ENCODE results near the gene DHDDS. TPM values are rescaled to one million over a fixed set of nuclear protein-coding genes. Genes with fewer than 3 reads are reported as not detected.

Gene DHDDS
- polyA plus RNA-seq, 1 donor from 2014 or later = 28.9 TPM

GRCh38 chr1:26450908-26451307, 18.8 kb downstream of the DHDDS start:
- Histone ChIP-seq H3K9me3 (ENCODE audit: low read length) (no peaks in the 10 kb centered on the region), H3K4me2 (ENCODE audit: low read length) (no peak overlapping the region), H3K36me3 (ENCODE audit: insufficient read depth, low read length) (no peaks in the 10 kb centered on the region), H3F3A (ENCODE audit: insufficient read depth, low read length, poor library complexity, severe bottlenecking) (no peaks in the 10 kb centered on the region), H3K9me2 (ENCODE audit: insufficient read depth, low read length) (no peaks in the 10 kb centered on the region), H4K20me1 (ENCODE audit: insufficient read depth) (no peaks in the 10 kb centered on the region), H3K27me3 (ENCODE audit: insufficient read depth, low read depth, low read length) (no peaks in the 10 kb centered on the region), H3K9ac (ENCODE audit: low read length) (no peak overlapping the region), H2AFZ (ENCODE audit: low read depth, low read length) (no peak overlapping the region), H3K79me2 (replicated peaks; ENCODE audit: insufficient read depth, low read length) (no peaks in the 10 kb centered on the region), H3K4me3 (ENCODE audit: low read length) (no peak overlapping the region), H3K27ac (ENCODE audit: low read length) (no peak overlapping the region)
- TF ChIP-seq REST (IDR thresholded peaks at IDR 0.05; ENCODE audit: borderline replicate concordance) (no peak), CTCF (IDR thresholded peaks at IDR 0.05; ENCODE audit: poor library complexity, severe bottlenecking) (no peak), RAD21 (conservative IDR thresholded peaks at IDR 0.05) (no peak), TAF1 (IDR thresholded peaks at IDR 0.05; ENCODE audit: low read depth) (no peak), EZH2 (IDR thresholded peaks at IDR 0.05; ENCODE audit: borderline replicate concordance, insufficient read depth, low read length, poor library complexity, severe bottlenecking) (no peak), SMC3 (conservative IDR thresholded peaks at IDR 0.05; ENCODE audit: poor library complexity) (no peak)

- Histone ChIP-seq H3K4me2 (ENCODE audit: low read length) (no peak overlapping the region), H3K9me3 (ENCODE audit: low read length) (no peaks in the 10 kb centered on the region), H3K27ac (ENCODE audit: low read length) (no peak overlapping the region), H3K27me3 (ENCODE audit: insufficient read depth, low read depth, low read length) (no peaks in the 10 kb centered on the region), H3K36me3 (ENCODE audit: insufficient read depth, low read length) (no peaks in the 10 kb centered on the region), H4K20me1 (ENCODE audit: insufficient read depth) (no peaks in the 10 kb centered on the region), H2AFZ (ENCODE audit: low read depth, low read length) (no peak overlapping the region), H3F3A (ENCODE audit: insufficient read depth, low read length, poor library complexity, severe bottlenecking) (no peaks in the 10 kb centered on the region), H3K9ac (ENCODE audit: low read length) (no peak overlapping the region), H3K4me3 (ENCODE audit: low read length) (no peak overlapping the region), H3K9me2 (ENCODE audit: insufficient read depth, low read length) (no peaks in the 10 kb centered on the region), H3K79me2 (replicated peaks; ENCODE audit: insufficient read depth, low read length) (no peaks in the 10 kb centered on the region)
- no peak for TF ChIP-seq POLR2AphosphoS5 (IDR thresholded peaks at IDR 0.05)
- no peak for TF ChIP-seq EZH2 (IDR thresholded peaks at IDR 0.05; ENCODE audit: borderline replicate concordance, insufficient read depth, low read length, poor library complexity, severe bottlenecking)
- TF ChIP-seq CTCF (IDR thresholded peaks at IDR 0.05; ENCODE audit: poor library complexity, severe bottlenecking) = no peak
- no peak for TF ChIP-seq MXI1 (conservative IDR thresholded peaks at IDR 0.05; ENCODE audit: poor library complexity, severe bottlenecking)
- no peak for TF ChIP-seq EP300 (conservative IDR thresholded peaks at IDR 0.05; ENCODE audit: poor library complexity, severe bottlenecking)
- TF ChIP-seq TAF1 (IDR thresholded peaks at IDR 0.05; ENCODE audit: low read depth) = no peak
- TF ChIP-seq RAD21 (conservative IDR thresholded peaks at IDR 0.05) = no peak
- no peak for TF ChIP-seq REST (IDR thresholded peaks at IDR 0.05; ENCODE audit: borderline replicate concordance)
- no peak for TF ChIP-seq SMC3 (conservative IDR thresholded peaks at IDR 0.05; ENCODE audit: poor library complexity)
Measured at GRCh38 chr1:26452459-26453183, 20.5 kb downstream of the DHDDS start.
